HG02642 (cell line): ENCODE measurements around the gene HLF.

Experiments used
- ATAC-seq: cut with Tn5 transposase; IDR thresholded peaks from one replicate; pipeline ENCODE4 v1.9.1; 2021; ENCODE audit warnings: mild to moderate bottlenecking; ENCODE audit not compliant: unreplicated experiment, poor library complexity

HLF gene

GRCh38 chr17:55273579-55274354, 9.0 kb downstream of the HLF start:
- ATAC-seq: no peak

- ATAC-seq: no peak
Observed at GRCh38 chr17:55274355-55275255, 9.8 kb downstream of the HLF start.

- ATAC-seq: no peak
Observed at GRCh38 chr17:55275894-55276804, 11.4 kb downstream of the HLF start.

DNA sequence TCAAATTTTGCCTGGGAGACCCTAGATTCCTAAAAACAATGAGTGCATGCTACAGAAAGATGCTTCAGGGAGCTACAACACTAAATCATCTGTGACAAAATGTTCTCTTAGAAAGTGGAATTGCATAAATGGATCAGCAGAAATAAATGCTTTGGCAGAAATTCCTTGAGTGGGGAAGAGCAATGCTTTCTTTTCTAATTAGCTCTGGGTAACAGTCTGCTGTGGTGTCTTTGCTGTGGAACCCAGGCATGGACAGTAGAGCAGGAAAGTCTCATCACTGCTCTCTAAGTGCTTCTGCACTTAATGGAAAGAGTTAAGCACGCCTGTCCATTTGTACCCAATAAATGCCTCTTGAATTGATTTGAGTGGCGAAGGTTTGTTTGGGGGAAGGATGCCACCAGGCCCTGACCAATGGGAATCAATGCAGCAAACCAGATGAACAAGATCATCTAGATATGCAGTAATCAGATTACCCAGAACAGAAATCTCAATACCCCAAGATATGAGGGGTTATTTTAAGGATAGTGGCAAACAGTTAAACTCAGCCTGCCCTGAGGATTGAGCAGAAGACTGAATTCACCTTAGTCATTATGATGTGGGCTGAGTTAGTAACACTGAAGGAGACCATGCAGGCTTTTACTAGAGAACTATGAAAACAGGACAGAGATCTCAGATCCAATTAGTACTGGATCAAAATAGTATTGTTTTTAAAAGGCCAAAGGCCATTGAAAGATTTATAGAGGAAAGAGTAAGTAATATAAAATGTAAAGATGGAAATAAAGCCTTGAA, 13.6 kb downstream of the HLF start:
- no peak for ATAC-seq

DNA sequence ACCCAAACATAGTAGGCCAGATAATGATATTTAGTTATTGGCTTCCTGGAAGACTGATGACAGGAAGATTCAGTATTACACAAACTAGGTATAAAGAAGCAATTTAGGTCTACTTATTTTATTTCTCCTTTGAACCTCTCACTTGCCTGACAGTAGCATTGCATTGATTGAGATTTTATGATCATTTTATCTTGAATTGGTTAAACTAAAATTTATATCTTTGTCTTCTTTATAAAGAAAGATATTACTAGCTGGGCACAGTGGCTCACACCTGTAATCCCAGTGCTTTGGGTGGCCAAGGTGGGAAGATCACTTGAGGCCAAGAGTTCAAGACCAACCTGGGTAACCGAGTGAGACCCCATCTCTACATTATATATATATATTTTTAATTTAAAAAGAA, 14.4 kb downstream of the HLF start:
- ATAC-seq: no peak

DNA sequence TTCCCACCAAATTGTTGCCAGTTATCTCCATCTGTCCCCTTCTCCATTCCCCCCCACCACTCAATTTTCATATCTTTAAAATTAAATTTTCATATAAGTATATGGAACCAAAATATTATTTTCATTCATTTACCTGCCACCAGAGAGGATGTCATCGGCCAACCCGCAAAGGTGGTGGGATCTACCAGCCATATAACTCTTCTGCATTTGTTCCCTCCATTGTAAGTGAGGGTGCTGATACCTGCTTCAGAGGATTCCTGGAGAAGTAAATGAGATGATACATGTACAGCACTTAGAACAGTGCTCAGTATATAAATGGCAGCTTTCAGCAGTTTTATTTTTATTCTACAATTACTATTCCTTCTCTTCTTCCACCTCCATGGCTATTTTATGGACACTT, 15.0 kb downstream of the HLF start:
- ATAC-seq: no peak

DNA sequence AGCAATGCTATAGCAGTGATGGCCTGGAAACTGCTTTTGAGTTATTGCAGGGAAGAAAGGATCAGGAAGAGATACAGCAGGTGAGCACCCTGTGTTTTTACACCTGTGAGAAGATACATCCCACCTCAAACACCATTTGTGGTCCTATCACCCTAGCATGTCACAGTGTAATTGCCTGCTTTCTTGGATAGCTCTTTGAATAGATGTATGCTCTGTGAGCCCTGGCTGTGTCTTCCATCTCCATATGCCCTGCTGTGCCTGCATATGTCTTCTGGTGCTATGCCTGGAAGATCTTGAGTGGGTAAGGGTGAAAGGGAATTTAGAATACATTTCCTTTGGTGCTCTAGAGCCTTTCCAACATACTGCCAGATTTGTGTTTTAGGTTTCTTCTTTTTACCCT, 15.5 kb downstream of the HLF start:
- ATAC-seq: no peak

- ATAC-seq: no peak
Observed at GRCh38 chr17:55281649-55282378, 17.1 kb downstream of the HLF start.

GRCh38 chr17:55282379-55282702, 17.6 kb downstream of the HLF start:
- ATAC-seq: no peak

- ATAC-seq: no peak
Observed at GRCh38 chr17:55282741-55283140, 18.0 kb downstream of the HLF start.

DNA sequence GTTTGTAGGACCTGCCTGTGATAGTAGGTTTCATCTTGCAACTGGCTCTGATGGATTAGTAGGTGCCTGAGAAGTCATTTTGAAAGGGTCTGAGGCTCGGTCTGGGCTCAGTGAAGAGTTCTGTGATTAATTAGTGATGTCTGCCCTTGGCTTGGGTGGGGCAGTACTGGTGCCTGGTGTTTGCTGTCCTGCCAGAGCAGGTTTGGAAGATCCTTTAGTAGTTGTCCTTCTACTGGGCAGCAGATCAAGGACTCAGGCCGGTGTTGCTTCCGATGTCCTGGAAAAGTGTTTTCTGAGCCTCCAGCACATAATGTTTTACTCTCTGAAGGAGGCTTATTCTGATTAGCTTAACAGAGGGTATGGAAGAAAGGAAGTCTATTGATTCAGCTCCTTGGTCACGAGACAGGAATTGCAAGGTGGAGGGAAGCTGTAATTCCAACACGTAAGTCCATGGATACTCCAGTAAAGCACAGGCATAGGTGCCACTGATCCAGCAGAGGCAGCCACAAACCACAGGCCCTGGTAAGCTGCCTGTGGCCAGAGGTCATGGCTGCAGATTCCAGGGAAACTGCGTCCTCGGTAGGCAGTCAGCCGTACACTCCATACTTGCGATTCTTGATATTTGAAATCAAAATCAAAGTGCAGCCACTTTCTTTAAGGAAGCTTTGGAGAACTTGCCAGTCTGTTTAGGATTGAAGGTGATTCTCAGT, 18.7 kb downstream of the HLF start:
- no peak for ATAC-seq

DNA sequence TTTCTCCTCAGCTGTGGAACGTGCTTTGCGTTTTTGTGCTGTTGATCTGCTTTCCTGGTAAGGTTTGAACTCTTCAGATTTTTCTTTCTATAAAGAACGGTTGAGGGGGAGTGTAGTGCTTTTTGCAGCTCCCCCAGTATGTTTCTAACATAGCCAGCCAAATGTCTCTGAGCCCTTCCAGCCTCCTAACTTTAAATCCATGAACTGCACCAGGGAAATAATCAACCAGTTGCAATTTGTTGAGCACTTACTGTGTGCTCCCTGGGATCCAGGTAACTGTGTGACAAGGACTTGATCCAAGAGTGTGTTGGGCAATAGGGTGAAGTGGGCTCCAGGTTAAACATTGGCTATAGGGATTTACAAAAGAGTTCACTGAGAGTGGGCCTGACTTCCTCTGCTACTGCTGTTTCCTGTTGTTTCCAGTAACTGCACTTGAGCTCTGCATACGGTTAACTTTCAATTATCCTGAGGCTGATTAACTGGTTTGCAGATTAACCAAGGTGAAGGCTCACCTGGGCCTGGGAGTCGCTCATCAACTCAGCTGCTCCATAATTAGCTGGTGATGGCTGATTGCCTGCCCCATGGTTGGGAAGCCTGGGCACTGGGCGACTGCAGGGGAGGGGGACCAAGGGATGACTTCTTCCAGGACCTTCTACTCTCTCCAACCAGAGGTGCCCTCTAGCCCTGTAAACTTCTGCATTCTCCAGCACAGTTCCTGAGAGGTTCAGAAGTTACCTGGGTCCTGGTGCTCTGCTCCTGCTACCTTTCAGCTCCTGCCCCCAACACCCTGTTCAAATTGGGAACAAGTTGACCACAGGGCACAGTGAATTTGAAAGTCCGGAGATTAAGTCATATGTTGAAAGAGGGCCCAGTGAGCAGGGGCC, 19.5 kb downstream of the HLF start:
- no peak for ATAC-seq

- no peak for ATAC-seq
Observed at GRCh38 chr17:55284944-55285339, 20.2 kb downstream of the HLF start.

- ATAC-seq: no peak
Observed at GRCh38 chr17:55285340-55286301, 20.9 kb downstream of the HLF start.

- ATAC-seq: no peak
Observed at GRCh38 chr17:55286681-55287589, 22.2 kb downstream of the HLF start.
